HG03060 (cell line): ENCODE results near the gene TMEM72.
"Not testable (repeated sequence)": the region's sequence is repeated elsewhere in the genome, so short reads cannot be mapped to it uniquely, and the experiment has no call there.

Source experiments
- ATAC-seq: cut with Tn5 transposase; IDR thresholded peaks from one replicate; pipeline ENCODE4 v1.9.1; 2021; ENCODE audit warnings: low read depth, moderate number of reproducible peaks; ENCODE audit not compliant: unreplicated experiment

TMEM72 gene

GRCh38 chr10:44911081-44911540 is at the start of gene TMEM72:
Gene TMEM72 (plus strand): TSS chr10:44911337. CDS start chr10:44911513, 176 bp downstream.
- ATAC-seq, result no peak

GRCh38 chr10:44862006-44862751 is 49.0 kb upstream of the TMEM72 start:
- ATAC-seq, result no peak

GRCh38 chr10:44862924-44863323 is 48.2 kb upstream of the TMEM72 start:
- no peak for ATAC-seq

GRCh38 chr10:44863344-44864047 is 47.6 kb upstream of the TMEM72 start:
- no peak for ATAC-seq

GRCh38 chr10:44864051-44864450 is 47.1 kb upstream of the TMEM72 start:
- ATAC-seq, result no peak

GRCh38 chr10:44864637-44865288 is 46.4 kb upstream of the TMEM72 start:
- ATAC-seq, result no peak

- no peak for ATAC-seq
Measured at GRCh38 chr10:44865289-44865671, 45.9 kb upstream of the TMEM72 start.

GRCh38 chr10:44866367-44866766 is 44.8 kb upstream of the TMEM72 start:
- not testable (repeated sequence) for ATAC-seq

GRCh38 chr10:44870031-44870430 is 41.1 kb upstream of the TMEM72 start:
- ATAC-seq, result no peak

- ATAC-seq, result no peak
Measured at GRCh38 chr10:44873160-44873559, 38.0 kb upstream of the TMEM72 start.

- ATAC-seq, result no peak
Measured at GRCh38 chr10:44874166-44874565, 37.0 kb upstream of the TMEM72 start.

- no peak for ATAC-seq
Measured at GRCh38 chr10:44878706-44879530, 32.2 kb upstream of the TMEM72 start.

GRCh38 chr10:44879531-44879899 is 31.6 kb upstream of the TMEM72 start:
- no peak for ATAC-seq

- no peak for ATAC-seq
Measured at GRCh38 chr10:44880090-44880715, 30.9 kb upstream of the TMEM72 start.

- no peak for ATAC-seq
Measured at GRCh38 chr10:44881649-44882048, 29.5 kb upstream of the TMEM72 start.

GRCh38 chr10:44882166-44882720 is 28.9 kb upstream of the TMEM72 start:
- ATAC-seq, result no peak

GRCh38 chr10:44883593-44884331 is 27.4 kb upstream of the TMEM72 start:
- ATAC-seq, result no peak

- no peak for ATAC-seq
Measured at GRCh38 chr10:44885710-44886109, 25.4 kb upstream of the TMEM72 start.

- ATAC-seq, result no peak
Measured at GRCh38 chr10:44886966-44887365, 24.2 kb upstream of the TMEM72 start.
